ENCODE data around the gene GLMP.

- TF ChIP-seq, protein P1, sequence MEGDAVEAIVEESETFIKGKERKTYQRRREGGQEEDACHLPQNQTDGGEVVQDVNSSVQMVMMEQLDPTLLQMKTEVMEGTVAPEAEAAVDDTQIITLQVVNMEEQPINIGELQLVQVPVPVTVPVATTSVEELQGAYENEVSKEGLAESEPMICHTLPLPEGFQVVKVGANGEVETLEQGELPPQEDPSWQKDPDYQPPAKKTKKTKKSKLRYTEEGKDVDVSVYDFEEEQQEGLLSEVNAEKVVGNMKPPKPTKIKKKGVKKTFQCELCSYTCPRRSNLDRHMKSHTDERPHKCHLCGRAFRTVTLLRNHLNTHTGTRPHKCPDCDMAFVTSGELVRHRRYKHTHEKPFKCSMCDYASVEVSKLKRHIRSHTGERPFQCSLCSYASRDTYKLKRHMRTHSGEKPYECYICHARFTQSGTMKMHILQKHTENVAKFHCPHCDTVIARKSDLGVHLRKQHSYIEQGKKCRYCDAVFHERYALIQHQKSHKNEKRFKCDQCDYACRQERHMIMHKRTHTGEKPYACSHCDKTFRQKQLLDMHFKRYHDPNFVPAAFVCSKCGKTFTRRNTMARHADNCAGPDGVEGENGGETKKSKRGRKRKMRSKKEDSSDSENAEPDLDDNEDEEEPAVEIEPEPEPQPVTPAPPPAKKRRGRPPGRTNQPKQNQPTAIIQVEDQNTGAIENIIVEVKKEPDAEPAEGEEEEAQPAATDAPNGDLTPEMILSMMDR (IDR thresholded peaks at IDR 0.05), result no peak
- TF ChIP-seq MAZ (IDR thresholded peaks at IDR 0.05; ENCODE audit: borderline replicate concordance, low read depth, low read length) (no peak), CEBPB (IDR thresholded peaks at IDR 0.05) (no peak), HDAC2 (IDR thresholded peaks at IDR 0.05) (no peak), TFCP2L1 (CRISPR knock-in tag; IDR thresholded peaks at IDR 0.05) (no peak), RFX5 (IDR thresholded peaks at IDR 0.05) (no peak), CBX8 (IDR thresholded peaks at IDR 0.05) (no peak), RAD21 (conservative IDR thresholded peaks at IDR 0.05 in 1 of 2, IDR thresholded peaks at IDR 0.05 in 1 of 2) (no peak), JUN (IDR thresholded peaks at IDR 0.05) (no peak), ZFP36 (IDR thresholded peaks at IDR 0.05; ENCODE audit: borderline replicate concordance, partially characterized antibody) (no peak)
Observed at GRCh38 chr1:156308078-156308477, 12.6 kb upstream of the GLMP start.
